NCI-H2196 treated with DMSO at 0.1 percent for 48 hours (cell line): ENCODE measurements around the gene FBLN1.

Source experiments
- DNase-seq: peaks from one replicate; lab custom pipeline; 2025; ENCODE audit not compliant: unreplicated experiment; lab: John Stamatoyannopoulos, UW

Gene FBLN1

GRCh38 chr22:45631140-45631840 is 128.6 kb downstream of the FBLN1 start:
- no peak for DNase-seq

DNA sequence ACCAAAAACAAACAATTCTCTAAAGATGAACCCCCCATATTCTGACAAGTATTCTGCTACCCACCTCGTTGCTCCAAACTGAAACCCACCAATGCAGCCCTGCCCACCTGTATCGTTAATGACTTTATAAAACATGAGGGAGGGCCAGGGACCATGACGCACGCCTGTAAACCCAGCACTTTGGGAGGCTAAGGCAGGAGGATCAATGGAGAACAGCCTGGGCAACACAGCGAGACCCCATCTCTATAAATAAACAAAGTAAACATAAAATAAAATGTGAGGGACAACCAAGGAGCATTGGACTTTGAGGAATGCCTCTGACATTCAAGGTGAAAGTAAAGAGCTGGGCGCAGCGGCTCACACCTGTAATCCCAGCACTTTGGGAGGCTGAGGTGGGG is 129.2 kb downstream of the FBLN1 start:
- DNase-seq = no peak

DNA sequence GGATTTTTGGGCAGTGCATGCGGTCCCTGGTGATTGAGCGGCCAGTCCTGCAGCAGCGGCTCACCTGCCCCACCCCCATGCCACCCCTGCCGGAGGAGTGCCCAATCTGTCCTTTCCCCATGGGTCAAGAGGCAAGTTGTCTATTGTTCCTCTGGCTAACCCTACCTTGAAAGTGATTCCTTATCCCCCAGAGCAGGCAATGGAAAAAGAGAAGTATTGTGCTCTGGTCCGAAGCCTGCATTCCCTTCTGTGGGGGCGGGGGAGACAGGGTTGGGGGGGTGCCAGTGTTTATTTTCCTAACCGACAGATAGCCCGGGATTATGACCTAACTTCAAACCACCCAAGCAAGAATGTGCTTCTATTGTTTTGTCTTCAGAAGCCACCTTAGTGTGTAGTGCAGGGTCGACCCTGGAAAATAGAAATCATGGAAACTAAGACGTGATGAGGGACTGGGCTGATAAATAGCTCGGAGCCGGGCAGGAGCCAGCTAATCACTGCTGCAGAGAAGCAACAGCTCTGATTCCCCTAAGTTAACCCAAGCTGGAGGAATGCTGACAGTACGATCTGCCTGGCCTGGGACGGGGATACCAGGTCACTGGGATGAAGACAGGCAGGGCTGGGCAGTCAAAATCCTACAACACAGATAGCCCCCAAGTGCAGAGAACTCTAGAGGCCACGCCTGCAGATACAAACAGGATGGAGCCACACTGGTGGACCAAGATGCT is 130.3 kb downstream of the FBLN1 start:
- no peak for DNase-seq

DNA sequence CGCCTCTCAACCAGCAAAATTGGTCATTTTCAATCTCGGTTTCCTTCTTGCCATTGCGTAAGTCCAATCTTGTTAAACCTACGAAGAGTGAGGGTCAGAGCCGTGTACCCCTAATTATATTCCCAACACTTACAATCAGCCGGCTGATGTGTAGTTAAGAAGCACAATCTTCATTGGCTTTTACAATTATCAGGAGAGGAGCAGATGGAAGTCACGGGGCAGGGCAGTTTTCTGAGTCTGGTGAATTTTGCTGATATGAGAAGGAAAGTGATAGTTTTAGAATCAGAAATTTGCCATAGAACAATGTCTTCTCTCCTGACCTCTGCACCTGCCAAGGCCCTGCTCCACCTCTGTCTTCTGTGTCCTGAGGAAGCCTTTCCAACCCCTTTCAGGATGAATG is 134.0 kb downstream of the FBLN1 start:
- DNase-seq = no peak

DNA sequence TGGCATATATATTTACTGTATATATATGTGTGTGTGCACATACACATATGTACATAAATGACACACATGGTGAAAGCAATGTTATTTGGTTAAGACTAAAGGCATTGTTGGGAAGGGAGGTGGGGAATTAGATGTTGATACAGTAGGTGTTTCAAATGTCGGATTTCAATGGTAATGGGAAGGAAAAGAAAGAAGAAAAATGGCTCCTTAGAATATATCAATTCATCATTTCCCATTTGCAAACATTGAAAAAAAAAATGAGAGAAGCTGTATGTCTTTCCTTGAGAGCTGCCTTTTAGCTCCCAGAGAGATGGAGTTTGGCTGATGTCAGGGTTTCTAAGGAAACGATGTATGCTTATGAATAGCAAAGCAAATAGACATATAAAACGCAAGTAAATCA is 135.5 kb downstream of the FBLN1 start:
- DNase-seq = no peak

DNA sequence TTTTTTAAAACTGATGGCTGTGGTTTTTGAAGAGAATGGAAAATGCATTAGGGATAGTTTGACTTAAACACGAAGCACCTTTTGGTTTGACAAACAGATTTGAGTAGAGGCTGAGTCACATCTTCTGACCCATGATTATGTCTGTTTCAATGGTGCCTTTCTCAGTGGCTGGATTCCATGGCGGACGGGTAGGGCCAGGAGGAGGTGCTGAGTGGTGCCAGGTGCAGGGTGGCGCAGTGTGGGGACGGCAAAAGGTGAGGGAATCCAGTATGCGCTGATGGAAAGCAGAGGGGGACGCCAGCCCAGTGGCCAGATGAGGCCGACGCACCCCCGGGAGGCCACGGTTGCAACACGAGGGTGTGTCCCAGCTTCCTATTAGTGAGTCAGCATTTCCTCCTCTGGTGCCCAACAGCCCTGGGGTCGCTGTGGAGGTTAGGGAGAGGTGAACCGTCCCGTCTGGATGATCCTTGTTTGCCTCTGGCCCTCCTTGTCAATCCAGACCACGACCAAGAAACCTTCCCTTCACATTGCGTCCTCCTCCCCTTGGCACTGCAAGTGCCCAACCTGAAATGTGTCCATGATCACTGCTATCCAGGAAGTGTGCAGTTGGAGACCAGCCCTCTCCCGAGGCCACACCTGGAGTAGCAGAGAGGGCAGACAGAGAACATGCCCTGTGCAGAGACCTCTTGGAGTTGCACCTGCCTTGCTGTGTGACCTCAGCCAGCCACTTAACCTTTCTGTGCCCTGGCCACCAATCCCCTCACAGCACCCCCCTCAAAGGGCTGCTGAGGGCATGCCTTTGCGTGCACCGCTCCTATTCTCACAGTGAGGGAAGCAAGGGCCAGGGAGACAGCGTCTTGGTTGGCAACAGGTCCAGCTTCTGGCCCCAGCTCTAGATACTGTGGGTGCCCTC is 136.4 kb downstream of the FBLN1 start:
- DNase-seq = no peak

- DNase-seq = no peak
These were observed 137.0 kb downstream of the FBLN1 start for GRCh38 chr22:45639747-45640102.

DNA sequence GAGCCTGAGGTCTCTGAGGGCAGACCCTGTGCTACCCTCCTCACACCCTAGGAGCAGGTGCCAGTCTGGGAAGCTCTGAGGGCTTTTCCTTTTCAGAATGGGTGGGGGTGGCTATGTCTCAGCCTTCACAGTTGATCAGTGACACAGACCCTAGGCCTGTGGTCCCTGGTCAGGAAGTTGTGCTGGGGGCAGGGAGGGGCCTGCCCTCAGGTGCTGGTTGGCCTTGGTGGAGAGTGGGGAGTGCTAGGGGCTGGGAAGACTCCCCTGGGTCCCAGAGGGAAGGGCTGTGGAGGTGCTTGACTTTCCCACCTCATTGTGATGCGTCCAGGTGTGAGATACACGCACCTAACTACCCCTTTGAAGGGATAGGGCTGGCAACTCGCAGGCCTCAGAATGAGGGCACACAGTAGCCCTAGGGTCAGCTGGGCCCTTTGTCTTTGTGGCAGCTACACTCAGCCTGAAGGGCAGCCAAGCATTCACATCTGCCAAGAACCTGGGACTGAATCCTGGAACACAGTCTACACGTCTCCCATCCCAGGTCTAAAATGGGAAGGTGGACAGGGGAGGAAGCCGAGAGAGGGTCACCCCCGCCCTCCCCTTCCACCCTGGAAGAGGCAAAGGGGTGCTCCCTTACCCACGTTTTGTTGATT is 137.7 kb downstream of the FBLN1 start:
- no peak for DNase-seq

GRCh38 chr22:45640941-45641621 is 138.4 kb downstream of the FBLN1 start:
- DNase-seq = no peak

GRCh38 chr22:45642986-45643385 is 140.3 kb downstream of the FBLN1 start:
- DNase-seq = no peak

GRCh38 chr22:45644714-45645113 is 142.0 kb downstream of the FBLN1 start:
- no peak for DNase-seq

DNA sequence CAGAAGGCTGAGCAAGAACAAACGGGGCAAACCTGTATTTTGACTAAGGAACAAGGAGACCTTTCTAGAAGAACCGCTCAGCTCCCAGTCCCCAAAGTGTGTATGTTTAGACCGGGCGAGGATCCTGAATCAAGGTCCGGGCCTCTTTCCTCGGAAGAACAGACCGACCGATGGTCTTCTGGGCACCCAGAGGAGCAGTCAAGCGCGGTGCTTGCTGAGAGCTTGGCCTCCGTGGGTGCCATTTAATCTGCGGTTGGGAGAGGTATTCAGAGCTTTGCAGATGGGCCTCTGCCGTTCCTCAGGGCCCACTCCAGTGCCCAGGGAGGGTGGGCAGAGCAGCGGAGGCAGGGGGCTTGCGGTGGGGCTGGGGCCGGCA is 142.5 kb downstream of the FBLN1 start:
- DNase-seq = no peak

GRCh38 chr22:45645526-45646414 is 143.1 kb downstream of the FBLN1 start:
- no peak for DNase-seq

DNA sequence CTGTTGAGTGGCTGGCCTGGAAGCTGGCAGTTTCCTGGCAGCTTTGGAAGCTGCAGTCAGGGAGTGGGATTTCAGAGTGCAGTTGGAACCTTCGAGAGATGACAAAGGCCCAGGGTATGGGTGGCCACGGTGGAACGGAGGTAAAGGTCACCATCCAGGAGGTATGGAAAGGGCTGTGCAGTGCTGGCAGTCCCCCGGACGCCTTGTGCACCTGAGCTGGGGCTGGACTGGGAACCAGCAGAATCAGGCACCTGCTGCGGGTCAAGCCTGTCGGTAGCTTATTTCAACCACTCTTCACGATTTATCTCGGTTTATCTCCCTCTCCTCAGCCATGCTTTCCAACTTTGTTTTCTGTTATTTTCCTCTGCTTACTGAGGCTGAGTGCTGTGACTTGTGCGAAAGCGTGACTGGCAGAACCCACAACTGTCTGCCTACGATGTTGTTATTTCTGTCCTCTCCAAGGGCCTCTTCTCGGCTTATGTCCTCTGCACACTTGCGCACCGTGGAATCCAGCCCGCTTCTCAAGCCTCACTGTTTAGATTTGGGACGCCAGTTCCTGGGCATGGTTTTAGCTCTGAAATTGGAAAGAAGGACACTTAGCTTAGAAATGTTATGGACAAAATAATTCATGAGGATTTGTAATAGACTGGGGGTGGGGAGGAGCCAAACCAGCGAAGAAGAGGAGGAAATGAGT is 145.0 kb downstream of the FBLN1 start:
- no peak for DNase-seq

- no peak for DNase-seq
These were observed 145.8 kb downstream of the FBLN1 start for GRCh38 chr22:45648301-45649117.

DNA sequence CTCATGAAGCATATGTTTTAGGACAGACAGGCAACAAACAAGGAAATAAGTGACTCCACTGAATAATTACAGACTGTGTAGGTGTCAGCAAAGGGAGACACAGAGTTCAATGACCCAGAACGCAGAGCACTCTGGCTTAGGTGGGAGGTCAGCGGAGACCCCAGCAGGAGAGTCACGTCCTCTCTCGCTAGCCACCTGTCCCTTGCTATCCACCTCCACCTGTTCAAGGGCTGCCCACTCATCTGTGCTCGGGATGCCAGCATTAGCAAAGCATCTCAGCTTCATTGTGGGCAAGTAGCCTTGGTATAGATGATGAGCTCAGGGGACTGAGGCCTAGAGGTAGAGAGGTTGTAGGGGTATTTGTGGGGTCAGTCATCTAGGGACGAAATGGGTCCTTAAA is 147.1 kb downstream of the FBLN1 start:
- no peak for DNase-seq

DNA sequence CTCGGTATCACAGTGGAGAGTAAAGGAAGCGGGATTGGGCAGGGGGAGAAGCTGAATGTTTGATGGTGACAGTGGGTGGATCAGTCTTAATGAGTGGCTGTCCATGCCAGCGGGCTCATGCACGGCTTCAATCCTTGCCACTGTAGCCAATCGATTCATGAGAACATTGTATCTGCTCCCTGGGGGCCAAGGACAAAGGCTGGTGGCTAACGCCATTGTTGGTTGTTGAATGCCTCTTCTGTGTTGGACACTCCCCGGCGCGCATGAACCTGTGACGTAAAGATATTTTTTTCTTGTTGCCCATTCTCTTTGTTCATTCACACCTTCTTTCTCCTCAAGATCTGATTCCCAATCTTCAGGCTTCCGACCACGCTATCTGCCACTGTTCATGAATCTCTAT is 148.0 kb downstream of the FBLN1 start:
- DNase-seq = no peak
